Kidney tubule cell (primary cell): ENCODE results near the gene PRR5L.

Experiments
- DNase-seq: peaks from one replicate; pipeline ENCODE4 v3.0.0-alpha.2; 2018; ENCODE audit warnings: low spot score

The PRR5L gene

GRCh38 chr11:36358436-36358835 is 62.3 kb downstream of the PRR5L start:
- no peak for DNase-seq

GRCh38 chr11:36360318-36360717 is 64.2 kb downstream of the PRR5L start:
- DNase-seq: no peak

- peak; percentile 18 for DNase-seq
These were observed 64.8 kb downstream of the PRR5L start for GRCh38 chr11:36360826-36361415.

- peak; percentile 57 for DNase-seq
These were observed 65.4 kb downstream of the PRR5L start for GRCh38 chr11:36361472-36361871.

- DNase-seq: peak; percentile 90
These were observed 65.9 kb downstream of the PRR5L start for GRCh38 chr11:36361901-36362391.

GRCh38 chr11:36362902-36363301 is 66.8 kb downstream of the PRR5L start:
- peak; percentile 88 for DNase-seq

GRCh38 chr11:36363361-36364268 is 67.5 kb downstream of the PRR5L start:
- peak; percentile 89 for DNase-seq

GRCh38 chr11:36364551-36365325 is 68.7 kb downstream of the PRR5L start:
- peak; percentile 75 for DNase-seq

- DNase-seq: no peak
These were observed 69.8 kb downstream of the PRR5L start for GRCh38 chr11:36365907-36366306.

GRCh38 chr11:36367806-36368680 is 72.0 kb downstream of the PRR5L start:
- no peak for DNase-seq

GRCh38 chr11:36371181-36371580 is 75.1 kb downstream of the PRR5L start:
- DNase-seq: no peak

GRCh38 chr11:36371590-36371989 is 75.5 kb downstream of the PRR5L start:
- DNase-seq: no peak

GRCh38 chr11:36372101-36372771 is 76.1 kb downstream of the PRR5L start:
- DNase-seq: no peak

GRCh38 chr11:36373016-36374010 is 77.2 kb downstream of the PRR5L start:
- peak; percentile 70 for DNase-seq

GRCh38 chr11:36374726-36375125 is 78.6 kb downstream of the PRR5L start:
- DNase-seq: no peak

- no peak for DNase-seq
These were observed 79.4 kb downstream of the PRR5L start for GRCh38 chr11:36375353-36376008.

- DNase-seq: peak; percentile 55
These were observed 80.2 kb downstream of the PRR5L start for GRCh38 chr11:36376009-36376887.
